Lower lobe of right lung (tissue), 2 donors: ENCODE data around the gene AADAT. TPM values are rescaled to one million over a fixed set of nuclear protein-coding genes. Genes with fewer than 3 reads are reported as not detected.

Source experiments
- ATAC-seq, 2 donors: fragments of 200-7000 bp; cut with Tn5 transposase; one replicate each; pipeline ENCODE4 v1.9.1; 2020 to 2022; ENCODE audit warnings: mild to moderate bottlenecking in 2 of 2, moderate library complexity in 2 of 2
- DNase-seq: peaks from one replicate; pipeline ENCODE4 v3.0.0-alpha.2; 2020
- H3K27ac ChIP-seq: fragments of 200-600 bp; one replicate; pipeline ENCODE4 v1.8.0; 2022
- H3K27me3 ChIP-seq: fragments of 200-600 bp; one replicate; pipeline ENCODE4 v1.8.0; 2022; ENCODE audit warnings: low read depth
- H3K36me3 ChIP-seq: fragments of 200-600 bp; one replicate; pipeline ENCODE4 v1.8.0; 2022; ENCODE audit warnings: mild to moderate bottlenecking
- H3K4me1 ChIP-seq: fragments of 200-600 bp; one replicate; pipeline ENCODE4 v1.8.0; 2022
- H3K4me3 ChIP-seq: fragments of 200-600 bp; one replicate; pipeline ENCODE4 v1.8.0; 2022; ENCODE audit warnings: mild to moderate bottlenecking
- H3K9me3 ChIP-seq: fragments of 200-600 bp; one replicate; pipeline ENCODE4 v1.8.0; 2022
- CTCF ChIP-seq: fragments of 200-600 bp; IDR thresholded peaks from one replicate; pipeline ENCODE4 v1.8.0; 2022; ENCODE audit warnings: antibody characterized with exemption, mild to moderate bottlenecking
- intact Hi-C: fragments of 100-400 bp; cut with DNase I; formaldehyde crosslinking; loops from one replicate; pipeline ENCODE4 v1.11.0; 2022
- total RNA-seq: library from RNA; stranded (reverse); fragmentation: NEBNext Ultra II Directional; extraction: Animal tissue kit (Norgen Biotek cat#: 25700); gene quantifications from one replicate; pipeline ENCODE4 v1.2.1, GENCODE V29; 2021
- donor health status: DM: no; HTN: yes; CAD: no; lungs with severe emphysema.

The AADAT gene
- total RNA-seq, 1 donor from 2014 or later: 4.9 TPM

- no peaks in the 10 kb centered on the region for H3K9me3 ChIP-seq
- ATAC-seq (no peak), DNase-seq (no peak)
- no peak overlapping the region for H3K27ac ChIP-seq
- H3K27me3 ChIP-seq: no peaks in the 10 kb centered on the region
- no peak overlapping the region for H3K4me3 ChIP-seq
- no peaks in the 10 kb centered on the region for H3K36me3 ChIP-seq
- no peak for TF ChIP-seq CTCF
- H3K4me1 ChIP-seq: peaks cover 4% of the 10 kb centered on the region
- intact Hi-C loops: no loop called here
Measured at GRCh38 chr4:170111546-170111945, 21.8 kb upstream of the AADAT start.

DNA sequence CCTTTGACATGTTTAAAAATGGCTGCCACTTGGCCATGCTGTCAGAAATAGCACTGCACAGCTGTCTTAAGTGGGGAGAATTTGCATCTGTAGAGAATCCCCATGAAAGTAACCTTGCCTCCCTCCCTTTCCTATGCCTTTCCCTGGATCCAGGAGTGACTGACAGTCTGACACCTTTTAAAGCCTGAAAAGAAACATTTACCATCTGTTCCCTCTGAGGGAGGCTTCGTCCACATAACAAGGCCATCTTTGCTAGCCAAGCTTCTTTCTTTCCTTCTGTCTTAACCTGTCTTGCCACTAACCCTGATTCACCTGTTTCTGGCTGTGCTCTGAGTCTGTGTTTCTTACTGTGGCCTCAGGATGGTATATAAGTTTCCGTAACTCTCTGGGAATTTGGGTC is 21.3 kb upstream of the AADAT start:
- Histone ChIP-seq H3K4me1 (peaks cover 8% of the 10 kb centered on the region), H3K9me3 (no peaks in the 10 kb centered on the region), H3K36me3 (no peaks in the 10 kb centered on the region), H3K27ac (no peak overlapping the region), H3K4me3 (no peak overlapping the region), H3K27me3 (no peaks in the 10 kb centered on the region)
- ATAC-seq (no peak), DNase-seq (no peak)
- intact Hi-C loops: no loop called here
- no peak for TF ChIP-seq CTCF

DNA sequence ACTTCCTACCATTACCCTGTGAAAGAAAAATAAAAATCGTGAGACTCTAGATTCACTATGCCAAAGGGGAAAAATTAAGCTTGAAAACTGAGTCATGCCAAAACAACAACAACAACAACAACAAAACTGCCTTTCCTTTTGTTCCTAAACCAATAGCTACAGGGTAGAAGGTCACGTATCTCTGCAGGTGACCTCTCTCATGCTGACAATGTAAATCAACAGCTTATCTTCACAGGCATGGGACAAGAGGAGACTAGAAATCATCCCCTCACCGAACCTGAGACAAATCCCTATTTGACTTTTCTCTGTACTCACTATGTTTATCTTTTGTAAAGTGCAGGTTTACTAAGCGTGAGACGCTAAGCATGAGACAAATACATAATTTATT is 20.5 kb upstream of the AADAT start:
- no peaks in the 10 kb centered on the region for H3K36me3 ChIP-seq
- H3K9me3 ChIP-seq: no peaks in the 10 kb centered on the region
- DNase-seq: no peak
- peaks cover 10% of the 10 kb centered on the region for H3K4me1 ChIP-seq
- H3K27ac ChIP-seq: no peak overlapping the region
- TF ChIP-seq CTCF: no peak
- intact Hi-C loops: no loop called here
- H3K4me3 ChIP-seq: no peak overlapping the region
- H3K27me3 ChIP-seq: no peaks in the 10 kb centered on the region
- no peak for ATAC-seq

GRCh38 chr4:170109586-170110284 is 20.0 kb upstream of the AADAT start:
- ATAC-seq: no peak
- Histone ChIP-seq H3K36me3 (no peaks in the 10 kb centered on the region), H3K27ac (no peak overlapping the region), H3K4me3 (no peak overlapping the region), H3K9me3 (no peaks in the 10 kb centered on the region), H3K27me3 (no peaks in the 10 kb centered on the region), H3K4me1 (peaks cover 10% of the 10 kb centered on the region)
- intact Hi-C loops: no loop called here
- no peak for TF ChIP-seq CTCF
- DNase-seq: no peak

DNA sequence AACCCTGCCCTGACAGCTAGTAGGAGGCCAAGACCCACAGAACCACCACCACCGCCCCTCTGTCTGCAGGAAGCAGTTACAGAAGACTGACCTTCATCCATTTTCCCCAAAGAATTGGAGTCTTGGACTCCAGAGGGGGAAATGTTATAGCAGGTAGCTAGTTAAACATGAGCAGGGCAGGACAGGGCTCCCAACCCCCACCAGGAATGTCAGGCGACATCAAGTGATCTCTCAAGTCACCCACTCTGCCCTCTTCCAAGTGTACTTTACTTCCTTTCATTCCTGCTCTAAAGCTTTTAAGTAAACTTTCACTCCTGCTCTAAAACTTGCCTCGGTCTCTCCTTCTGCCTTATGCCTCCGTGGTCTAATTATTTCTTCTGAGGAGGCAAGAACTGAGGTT is 17.1 kb upstream of the AADAT start:
- no peaks in the 10 kb centered on the region for H3K36me3 ChIP-seq
- H3K4me3 ChIP-seq: no peak overlapping the region
- ATAC-seq: peak; percentile 89
- peaks cover 10% of the 10 kb centered on the region for H3K4me1 ChIP-seq
- no peak for TF ChIP-seq CTCF
- peak; percentile 66 for DNase-seq
- intact Hi-C loops: no loop called here
- no peaks in the 10 kb centered on the region for H3K27me3 ChIP-seq
- H3K9me3 ChIP-seq: no peaks in the 10 kb centered on the region
- H3K27ac ChIP-seq: peak overlapping the region; percentile 60
